Memory B cell (primary cell): Measurements from ENCODE around the gene RGS4.

ENCODE experiments used
- ATAC-seq: fragments of 150-1000 bp; cut with Tn5 transposase; 2 replicates; pipeline ENCODE4 v1.10.0; 2021; ENCODE audit warnings: low read depth, mild to moderate bottlenecking, moderate library complexity
- DNase-seq, 2 donors: peaks; one replicate each; pipeline ENCODE4 v3.0.0; 2022; ENCODE audit warnings: low spot score in 2 of 2
- H3K27ac Mint-ChIP-seq: one replicate; pipeline ENCODE4 v1.8.0; 2022; ENCODE audit warnings: mild to moderate bottlenecking, moderate library complexity, mixed read lengths
- H3K27me3 Mint-ChIP-seq: one replicate; pipeline ENCODE4 v1.8.0; 2022; ENCODE audit warnings: mixed read lengths
- H3K36me3 Mint-ChIP-seq: one replicate; pipeline ENCODE4 v1.8.0; 2022; ENCODE audit warnings: mild to moderate bottlenecking, mixed read lengths
- H3K4me1 Mint-ChIP-seq: one replicate; pipeline ENCODE4 v1.8.0; 2022; ENCODE audit warnings: mixed read lengths
- H3K4me3 Mint-ChIP-seq: one replicate; pipeline ENCODE4 v1.8.0; 2022; ENCODE audit warnings: mild to moderate bottlenecking, moderate library complexity, mixed read lengths
- H3K9me3 Mint-ChIP-seq: one replicate; pipeline ENCODE4 v1.8.0; 2022; ENCODE audit warnings: mixed read lengths

Gene RGS4

GRCh38 chr1:163055005-163055404 lies 14.2 kb upstream of the RGS4 start:
- no peak overlapping the region for H3K4me3 Mint-ChIP-seq
- no peak for ATAC-seq

GRCh38 chr1:163055531-163055930 lies 13.6 kb upstream of the RGS4 start:
- no peak overlapping the region for H3K4me3 Mint-ChIP-seq
- H3K27ac Mint-ChIP-seq: no peak overlapping the region
- no peaks in the 10 kb centered on the region for H3K36me3 Mint-ChIP-seq
- ATAC-seq (no peak), DNase-seq (no peak)
- peaks cover 9% of the 10 kb centered on the region for H3K27me3 Mint-ChIP-seq
- H3K9me3 Mint-ChIP-seq: peaks cover 2% of the 10 kb centered on the region
- no peaks in the 10 kb centered on the region for H3K4me1 Mint-ChIP-seq

More at GRCh38 chr1:163055005-163055404, 14.2 kb upstream of the RGS4 start:
- H3K36me3 Mint-ChIP-seq: no peaks in the 10 kb centered on the region
- H3K9me3 Mint-ChIP-seq: peaks cover 2% of the 10 kb centered on the region
- H3K27ac Mint-ChIP-seq: no peak overlapping the region
- no peaks in the 10 kb centered on the region for H3K4me1 Mint-ChIP-seq
- no peak for DNase-seq
- peaks cover 9% of the 10 kb centered on the region for H3K27me3 Mint-ChIP-seq

DNA sequence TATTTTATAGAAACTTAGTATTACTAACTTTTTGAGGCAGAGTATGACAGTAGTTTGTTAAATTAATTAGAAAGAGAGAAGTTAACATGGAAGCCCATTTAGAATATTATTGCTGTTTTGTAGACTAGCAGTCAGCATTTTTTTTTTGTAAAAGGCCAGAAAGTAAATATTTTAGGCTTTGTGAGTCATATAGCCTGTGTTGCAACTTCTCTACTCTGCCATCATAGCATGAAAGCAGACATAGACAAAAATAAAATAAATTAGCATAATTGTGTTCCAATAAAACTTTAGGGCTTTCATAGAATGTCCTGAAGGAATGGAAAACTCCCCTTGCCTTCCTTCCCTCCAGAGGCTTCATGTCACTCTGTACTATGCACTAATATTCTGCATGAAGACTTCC lies 12.3 kb upstream of the RGS4 start:
- Mint-ChIP-seq H3K27ac (no peak overlapping the region), H3K36me3 (no peaks in the 10 kb centered on the region), H3K4me3 (no peak overlapping the region), H3K27me3 (peaks cover 9% of the 10 kb centered on the region), H3K4me1 (no peaks in the 10 kb centered on the region), H3K9me3 (peaks cover 2% of the 10 kb centered on the region)
- ATAC-seq (no peak), DNase-seq (no peak)

DNA sequence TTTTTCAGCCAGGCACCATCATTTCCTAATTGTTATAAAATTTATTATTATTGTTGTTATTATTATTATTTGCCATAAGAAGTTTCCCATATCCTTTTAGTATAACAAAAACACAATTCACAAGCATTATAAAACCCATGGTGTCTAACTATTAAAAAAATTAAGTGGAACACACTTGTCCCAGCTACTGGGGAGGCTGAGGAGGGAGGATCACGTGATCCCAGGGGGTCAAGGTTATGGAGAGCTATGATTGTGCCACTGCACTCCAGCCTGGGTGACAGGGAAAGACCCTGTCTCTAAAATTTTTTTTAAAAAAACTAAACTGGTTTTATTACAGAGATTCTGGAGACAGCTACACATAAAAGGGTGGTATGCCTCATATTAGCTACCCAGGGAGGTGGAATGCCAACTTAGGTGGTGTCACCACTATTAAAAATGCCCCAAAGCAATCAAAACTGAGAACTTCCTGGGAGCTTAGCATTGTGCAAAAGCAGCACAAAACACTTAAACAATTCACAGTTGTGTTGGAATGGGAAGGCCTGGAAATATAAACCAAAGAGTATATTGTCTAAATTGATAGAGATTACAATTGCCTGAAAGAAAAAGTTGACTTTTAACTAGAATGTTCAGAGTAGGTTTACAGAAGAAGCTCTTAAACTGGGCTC lies 8.7 kb upstream of the RGS4 start:
- Mint-ChIP-seq H3K4me1 (no peaks in the 10 kb centered on the region), H3K36me3 (no peaks in the 10 kb centered on the region), H3K4me3 (no peak overlapping the region), H3K27me3 (peaks cover 5% of the 10 kb centered on the region), H3K9me3 (peaks cover 1% of the 10 kb centered on the region), H3K27ac (no peak overlapping the region)
- DNase-seq (no peak), ATAC-seq (no peak)

DNA sequence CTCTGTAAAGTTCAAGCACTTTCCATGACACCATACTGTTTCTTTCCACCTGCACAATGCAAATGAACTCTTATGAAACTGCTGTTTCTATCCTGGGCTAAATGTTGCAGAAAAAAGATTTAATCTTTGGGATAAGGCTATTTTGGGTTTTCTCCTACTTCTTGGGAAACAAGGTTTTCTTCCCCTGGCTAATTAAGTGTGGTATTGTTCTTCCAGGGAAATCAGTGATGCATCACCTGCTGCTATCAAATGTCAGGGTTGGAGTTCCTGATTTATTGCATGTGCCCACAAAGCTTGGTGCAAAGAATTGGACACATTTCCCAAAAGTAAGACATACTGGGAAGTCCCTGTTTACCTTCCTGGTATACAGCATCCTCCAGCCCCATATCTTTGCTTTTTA lies 6.0 kb upstream of the RGS4 start:
- H3K4me3 Mint-ChIP-seq: no peak overlapping the region
- ATAC-seq (no peak), DNase-seq (no peak)
- peaks cover 9% of the 10 kb centered on the region for H3K27me3 Mint-ChIP-seq
- H3K4me1 Mint-ChIP-seq: no peaks in the 10 kb centered on the region
- H3K27ac Mint-ChIP-seq: no peak overlapping the region
- peaks cover 1% of the 10 kb centered on the region for H3K9me3 Mint-ChIP-seq
- no peaks in the 10 kb centered on the region for H3K36me3 Mint-ChIP-seq

DNA sequence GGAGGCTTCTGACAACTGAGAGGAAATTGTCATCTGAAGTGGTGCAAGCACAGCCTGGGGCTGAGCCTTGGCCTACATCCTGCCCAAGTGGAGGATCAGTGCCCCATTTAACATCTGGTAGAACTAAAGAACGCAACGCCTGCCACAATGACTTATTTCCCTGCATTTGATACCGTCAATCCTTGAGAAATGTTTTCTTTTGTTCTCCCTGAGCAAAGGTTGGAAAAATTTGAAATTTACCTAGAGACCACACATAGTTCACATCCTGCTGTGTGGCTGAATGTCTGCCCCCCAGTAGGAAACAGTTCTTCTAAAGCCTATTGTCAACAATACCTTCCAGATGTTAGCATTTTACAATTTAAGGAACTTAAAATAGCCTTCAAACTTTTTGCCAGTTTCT lies 5.6 kb upstream of the RGS4 start:
- no peak for DNase-seq
- no peak overlapping the region for H3K4me3 Mint-ChIP-seq
- H3K9me3 Mint-ChIP-seq: peaks cover 1% of the 10 kb centered on the region
- no peak overlapping the region for H3K27ac Mint-ChIP-seq
- no peaks in the 10 kb centered on the region for H3K36me3 Mint-ChIP-seq
- ATAC-seq: no peak
- peaks cover 9% of the 10 kb centered on the region for H3K27me3 Mint-ChIP-seq
- H3K4me1 Mint-ChIP-seq: no peaks in the 10 kb centered on the region

DNA sequence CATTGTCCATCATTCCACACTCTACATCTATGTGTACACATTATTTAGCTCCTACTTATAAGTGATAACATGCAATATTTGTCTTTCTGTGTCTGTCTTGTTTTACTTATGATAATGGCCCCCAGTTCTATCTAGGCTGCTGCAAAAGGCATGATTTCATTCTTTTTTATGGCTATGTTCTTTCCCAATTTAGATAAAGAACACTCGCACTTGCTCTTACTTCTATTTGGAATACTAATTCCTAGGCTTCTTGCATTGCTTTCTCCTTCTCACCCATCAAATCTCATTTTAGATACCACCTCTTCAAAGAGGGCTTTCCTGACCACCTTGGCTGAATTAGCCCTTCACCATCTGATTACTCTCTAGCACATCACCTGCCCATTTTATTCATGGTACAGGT lies 3.0 kb upstream of the RGS4 start:
- H3K4me3 Mint-ChIP-seq: no peak overlapping the region
- H3K9me3 Mint-ChIP-seq: no peaks in the 10 kb centered on the region
- no peaks in the 10 kb centered on the region for H3K4me1 Mint-ChIP-seq
- H3K36me3 Mint-ChIP-seq: no peaks in the 10 kb centered on the region
- ATAC-seq (no peak), DNase-seq (no peak)
- peaks cover 11% of the 10 kb centered on the region for H3K27me3 Mint-ChIP-seq
- H3K27ac Mint-ChIP-seq: no peak overlapping the region

DNA sequence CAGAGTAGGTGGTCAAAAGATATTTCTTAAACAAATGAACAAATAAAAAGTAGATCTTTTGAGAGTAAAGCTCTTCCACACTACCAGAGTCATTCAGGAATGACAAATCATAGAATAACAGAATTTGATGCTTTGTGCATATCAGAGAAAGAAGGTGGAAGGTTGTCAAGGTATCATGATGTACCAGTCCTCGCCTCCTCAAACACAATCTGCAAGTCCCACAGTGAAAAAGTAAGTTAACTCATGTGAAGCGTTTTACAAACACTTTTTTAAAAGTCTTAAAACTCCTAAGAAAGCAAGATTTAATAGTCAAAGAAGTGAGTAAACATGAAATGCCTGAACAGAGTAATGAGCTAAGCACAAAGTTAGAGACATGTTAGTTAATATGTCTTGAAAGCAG lies 2.5 kb upstream of the RGS4 start:
- Mint-ChIP-seq H3K9me3 (no peaks in the 10 kb centered on the region), H3K27me3 (peaks cover 11% of the 10 kb centered on the region), H3K36me3 (no peaks in the 10 kb centered on the region), H3K4me3 (no peak overlapping the region), H3K4me1 (no peaks in the 10 kb centered on the region), H3K27ac (no peak overlapping the region)
- DNase-seq (no peak), ATAC-seq (no peak)

DNA sequence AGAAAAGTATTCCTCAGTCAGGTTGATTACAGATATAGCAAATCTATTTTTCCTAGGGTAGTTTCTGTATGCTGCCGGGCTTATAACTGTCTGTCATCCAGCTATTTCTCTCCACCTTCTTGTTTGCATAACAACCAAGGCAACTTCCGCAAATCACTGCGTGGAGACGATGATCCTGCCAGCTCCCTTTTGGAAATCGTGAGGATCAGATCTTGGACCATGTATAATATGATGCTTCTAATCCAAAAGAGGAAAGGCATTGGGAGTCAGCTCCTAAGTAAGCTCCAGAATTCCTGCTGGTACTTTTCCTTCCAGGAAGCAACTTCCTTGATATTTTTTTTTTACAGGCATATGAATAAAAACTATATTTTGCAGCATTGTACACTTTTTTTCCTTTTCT lies 445 bp upstream of the RGS4 start:
- Mint-ChIP-seq H3K4me1 (no peaks in the 10 kb centered on the region), H3K36me3 (no peaks in the 10 kb centered on the region), H3K27ac (no peak overlapping the region), H3K9me3 (no peaks in the 10 kb centered on the region), H3K4me3 (no peak overlapping the region), H3K27me3 (peaks cover 11% of the 10 kb centered on the region)
- ATAC-seq (no peak), DNase-seq (no peak)

GRCh38 chr1:163069655-163070277 lies 605 bp downstream of the RGS4 start:
- no peaks in the 10 kb centered on the region for H3K9me3 Mint-ChIP-seq
- H3K27me3 Mint-ChIP-seq: peaks cover 11% of the 10 kb centered on the region
- H3K4me3 Mint-ChIP-seq: no peak overlapping the region
- no peak for ATAC-seq
- DNase-seq: no peak
- no peak overlapping the region for H3K27ac Mint-ChIP-seq
- no peaks in the 10 kb centered on the region for H3K36me3 Mint-ChIP-seq
- no peaks in the 10 kb centered on the region for H3K4me1 Mint-ChIP-seq

GRCh38 chr1:163071405-163072255 lies 2.5 kb downstream of the RGS4 start:
- H3K36me3 Mint-ChIP-seq: no peaks in the 10 kb centered on the region
- no peaks in the 10 kb centered on the region for H3K4me1 Mint-ChIP-seq
- H3K27ac Mint-ChIP-seq: no peak overlapping the region
- no peaks in the 10 kb centered on the region for H3K9me3 Mint-ChIP-seq
- peaks cover 10% of the 10 kb centered on the region for H3K27me3 Mint-ChIP-seq
- peak in 1 of 2 donors; percentile 4 for DNase-seq
- no peak for ATAC-seq
- H3K4me3 Mint-ChIP-seq: no peak overlapping the region

DNA sequence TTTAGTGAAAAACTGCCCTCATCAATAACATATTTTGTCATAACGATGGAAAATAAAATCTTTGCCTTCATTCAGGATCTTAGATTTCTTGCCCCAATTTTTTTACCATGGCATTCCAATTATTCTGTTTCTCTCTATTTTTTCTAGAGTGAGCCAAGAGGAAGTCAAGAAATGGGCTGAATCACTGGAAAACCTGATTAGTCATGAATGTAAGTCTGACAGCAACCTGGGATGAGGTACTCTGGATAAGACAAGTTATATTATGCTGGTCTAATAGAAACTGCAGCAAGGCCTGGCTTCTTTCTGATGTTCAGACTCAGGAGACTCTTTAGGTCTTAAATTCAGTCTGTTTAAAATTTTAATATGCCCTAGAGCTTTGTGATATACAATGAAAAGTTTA lies 3.5 kb downstream of the RGS4 start:
- DNase-seq: no peak
- Mint-ChIP-seq H3K4me3 (no peak overlapping the region), H3K36me3 (no peaks in the 10 kb centered on the region), H3K9me3 (no peaks in the 10 kb centered on the region), H3K4me1 (no peaks in the 10 kb centered on the region), H3K27me3 (peaks cover 10% of the 10 kb centered on the region), H3K27ac (no peak overlapping the region)
- no peak for ATAC-seq

DNA sequence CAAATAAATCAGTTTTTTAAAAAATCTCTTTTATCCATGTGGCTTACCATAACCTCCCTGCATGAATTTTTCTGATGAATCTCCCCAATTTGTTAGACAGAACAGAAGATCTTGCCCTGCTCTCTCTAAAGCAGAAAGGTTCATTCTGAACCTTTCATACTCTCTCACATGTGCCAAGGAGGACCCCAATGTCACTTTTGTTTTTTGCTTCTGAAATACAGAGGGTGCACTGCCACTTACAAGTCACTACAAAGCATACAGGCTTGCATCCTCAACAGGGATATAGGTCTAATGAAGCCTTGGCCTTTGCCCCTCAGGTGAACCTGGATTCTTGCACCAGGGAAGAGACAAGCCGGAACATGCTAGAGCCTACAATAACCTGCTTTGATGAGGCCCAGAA lies 4.8 kb downstream of the RGS4 start:
- no peak for DNase-seq
- no peak overlapping the region for H3K4me3 Mint-ChIP-seq
- peaks cover 6% of the 10 kb centered on the region for H3K27me3 Mint-ChIP-seq
- H3K4me1 Mint-ChIP-seq: no peaks in the 10 kb centered on the region
- no peak for ATAC-seq
- no peaks in the 10 kb centered on the region for H3K36me3 Mint-ChIP-seq
- no peaks in the 10 kb centered on the region for H3K9me3 Mint-ChIP-seq
- H3K27ac Mint-ChIP-seq: no peak overlapping the region

DNA sequence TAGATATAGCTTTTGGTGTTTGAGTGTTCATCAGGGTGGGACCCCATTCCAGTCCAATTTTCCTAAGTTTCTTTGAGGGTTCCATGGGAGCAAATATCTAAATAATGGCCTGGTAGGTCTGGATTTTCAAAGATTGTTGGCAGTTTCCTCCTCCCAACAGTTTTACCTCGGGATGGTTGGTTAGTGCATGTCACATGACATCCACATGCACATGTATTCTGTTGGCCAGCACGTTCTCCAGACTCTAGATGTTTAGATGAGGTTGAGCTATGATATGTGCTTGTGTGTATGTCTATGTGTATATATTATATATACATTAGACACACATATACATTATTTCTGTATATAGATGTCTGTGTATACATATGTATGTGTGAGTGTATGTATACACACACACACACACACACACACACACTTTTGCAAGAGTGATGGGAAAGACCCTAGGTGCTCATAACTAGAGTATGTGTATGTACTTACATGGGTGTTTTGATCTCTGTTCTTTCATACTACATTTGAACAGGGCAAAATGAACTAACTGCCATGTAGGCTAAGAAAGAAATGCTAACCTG lies 5.6 kb downstream of the RGS4 start:
- Mint-ChIP-seq H3K27me3 (peaks cover 6% of the 10 kb centered on the region), H3K4me3 (no peak overlapping the region), H3K9me3 (no peaks in the 10 kb centered on the region), H3K27ac (no peak overlapping the region), H3K36me3 (no peaks in the 10 kb centered on the region), H3K4me1 (no peaks in the 10 kb centered on the region)
- DNase-seq: no peak
- no peak for ATAC-seq
